T-helper 2 cell (primary cell): ENCODE measurements around the gene PDE8A.
"Not testable (repeated sequence)": the region's sequence is repeated elsewhere in the genome, so short reads cannot be mapped to it uniquely, and the experiment has no call there.

ENCODE experiments used
- DNase-seq, 5 experiments: peaks; one replicate each; pipeline versions ENCODE4 v3.0.0 to v3.0.0-alpha.2; 2012 to 2022

Gene PDE8A

DNA sequence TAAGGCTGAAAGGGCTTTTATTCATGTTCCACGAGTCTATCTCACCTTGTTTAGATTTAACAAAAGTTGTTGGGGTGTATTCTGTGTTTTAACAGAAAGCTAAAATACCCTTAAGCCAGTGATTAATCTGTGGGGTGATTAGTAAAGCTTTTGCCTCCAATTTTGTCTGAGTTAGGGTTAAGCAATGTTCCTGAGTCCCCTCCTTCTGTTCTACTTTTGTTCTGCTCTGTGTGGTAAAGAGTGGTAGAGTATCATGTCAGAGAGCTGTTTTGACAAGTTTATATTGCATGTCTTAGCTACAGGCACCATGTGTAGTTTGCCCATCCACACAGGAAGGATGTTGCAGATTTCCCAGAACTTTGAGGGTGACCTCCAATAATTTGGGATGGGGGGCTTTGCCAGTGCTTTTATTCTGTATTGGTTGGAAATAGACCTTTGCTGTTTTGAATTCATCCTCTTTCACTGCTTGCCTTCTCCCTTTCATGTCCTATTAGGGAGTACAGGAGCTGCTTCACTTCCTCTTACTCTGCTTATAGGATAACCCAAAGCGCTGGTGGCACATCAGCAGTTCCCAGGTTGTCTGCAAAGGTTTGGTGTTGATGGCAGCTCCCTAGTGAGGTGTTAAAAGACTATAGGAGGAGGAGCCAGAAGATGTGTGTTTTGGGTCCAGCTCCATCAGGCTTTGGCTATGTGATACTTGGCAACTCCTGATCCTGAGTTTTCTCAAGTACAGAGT lies 7.4 kb downstream of the PDE8A start:
- DNase-seq: no peak

- no peak for DNase-seq
Observed at GRCh38 chr15:84990507-84990906, 8.9 kb downstream of the PDE8A start.

- no peak for DNase-seq
Observed at GRCh38 chr15:84991014-84991712, 9.5 kb downstream of the PDE8A start.

GRCh38 chr15:84992157-84992944 lies 10.7 kb downstream of the PDE8A start:
- DNase-seq: peak in 2 of 5 experiments; percentile 18 to 47

DNA sequence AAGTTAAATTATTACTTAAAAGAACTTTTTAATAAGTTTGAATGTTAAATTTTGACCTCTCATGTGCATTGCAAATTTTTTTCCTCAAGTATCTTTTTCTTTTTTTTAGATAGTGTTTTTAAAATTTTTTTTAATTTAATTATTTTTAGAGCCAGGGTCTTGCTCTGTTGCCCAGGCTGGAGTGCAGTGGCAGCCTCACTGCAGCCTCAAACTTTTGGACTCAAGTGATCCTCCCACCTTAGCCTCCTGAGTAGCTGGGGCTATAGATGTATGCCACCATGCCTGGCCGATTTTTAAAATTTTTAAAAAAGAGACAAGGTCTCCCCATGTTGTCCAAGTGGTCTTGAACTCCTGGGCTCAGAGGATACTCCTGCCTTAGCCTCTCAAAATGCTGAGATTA lies 14.4 kb downstream of the PDE8A start:
- no peak for DNase-seq

DNA sequence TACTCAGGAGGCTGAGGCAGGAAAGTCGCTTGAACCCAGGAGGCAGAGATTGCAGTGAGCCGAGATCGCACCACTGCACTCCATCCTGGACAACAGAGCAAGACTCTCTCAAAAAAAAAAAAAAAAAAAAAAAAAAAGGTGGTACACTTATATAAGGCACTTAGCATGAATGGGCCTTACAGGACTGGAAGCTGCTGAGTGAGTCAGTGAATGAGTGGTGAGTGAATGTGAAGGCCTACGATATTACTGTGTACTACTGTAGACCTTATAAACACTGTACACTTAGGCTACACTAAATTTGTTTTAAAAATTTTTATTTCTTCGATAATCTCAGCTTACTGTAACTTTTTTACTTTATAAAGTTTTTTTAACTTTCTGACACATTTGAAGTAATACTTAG lies 15.1 kb downstream of the PDE8A start:
- not testable (repeated sequence) for DNase-seq

DNA sequence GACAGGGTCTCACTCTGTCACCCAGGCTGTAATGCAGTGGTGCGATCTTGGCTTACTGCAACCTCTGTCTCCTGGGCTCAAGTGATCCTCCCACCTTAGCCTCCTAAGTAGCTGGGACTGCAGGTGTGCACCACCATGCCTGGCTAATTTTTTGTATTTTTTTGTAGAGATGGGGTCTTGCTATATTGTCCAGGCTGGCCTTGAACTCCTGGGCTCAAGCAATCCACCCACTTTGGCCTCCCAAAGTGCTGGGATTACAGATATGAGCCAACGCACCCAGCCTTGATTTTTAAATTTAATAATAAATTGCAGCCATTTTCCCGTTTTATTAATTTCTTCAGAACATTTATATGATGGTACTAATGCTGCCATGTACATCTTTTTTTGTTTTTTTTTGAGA lies 15.6 kb downstream of the PDE8A start:
- not testable (repeated sequence) for DNase-seq

GRCh38 chr15:85000189-85000864 lies 18.7 kb downstream of the PDE8A start:
- no peak for DNase-seq

DNA sequence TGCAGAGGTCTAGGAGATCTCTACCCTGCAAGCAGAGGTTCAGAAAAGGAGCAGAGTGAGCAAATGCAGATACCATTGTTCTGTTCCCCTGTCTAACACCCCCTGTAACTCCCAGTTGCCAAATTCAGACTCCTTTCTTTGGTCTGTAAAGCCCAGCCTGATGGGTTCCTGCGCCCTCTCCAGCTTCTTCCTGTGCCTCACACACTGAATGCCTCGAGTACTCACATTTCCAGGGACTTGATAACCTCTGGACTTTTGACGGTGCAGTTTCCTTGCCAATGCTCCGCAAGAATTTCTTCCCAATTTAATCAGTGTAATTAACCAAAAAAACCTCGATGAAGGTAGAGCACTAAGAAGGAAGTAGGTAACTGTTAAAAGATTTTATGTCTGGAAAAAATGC lies 19.3 kb downstream of the PDE8A start:
- no peak for DNase-seq

- DNase-seq: no peak
Observed at GRCh38 chr15:85002517-85002916, 20.9 kb downstream of the PDE8A start.

- DNase-seq: no peak
Observed at GRCh38 chr15:85003593-85004312, 22.1 kb downstream of the PDE8A start.

DNA sequence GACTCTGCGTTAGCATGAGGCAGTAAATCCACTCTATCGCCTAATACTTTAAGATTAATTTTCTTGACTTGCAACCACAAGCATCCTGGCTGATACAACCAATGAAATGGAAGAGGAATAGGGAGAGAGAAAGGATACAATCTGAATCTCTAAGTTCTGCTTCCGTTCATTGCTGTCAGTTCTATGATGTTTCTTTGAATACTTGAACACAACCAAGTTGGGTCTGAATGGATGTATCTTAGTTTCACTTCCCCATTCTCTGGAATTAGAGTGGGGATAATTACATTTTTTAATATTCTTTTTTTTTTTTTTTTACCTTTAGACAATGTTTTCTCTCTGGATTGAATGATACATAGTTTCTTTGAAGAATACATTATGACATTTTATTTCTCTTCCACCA lies 22.9 kb downstream of the PDE8A start:
- DNase-seq: no peak

DNA sequence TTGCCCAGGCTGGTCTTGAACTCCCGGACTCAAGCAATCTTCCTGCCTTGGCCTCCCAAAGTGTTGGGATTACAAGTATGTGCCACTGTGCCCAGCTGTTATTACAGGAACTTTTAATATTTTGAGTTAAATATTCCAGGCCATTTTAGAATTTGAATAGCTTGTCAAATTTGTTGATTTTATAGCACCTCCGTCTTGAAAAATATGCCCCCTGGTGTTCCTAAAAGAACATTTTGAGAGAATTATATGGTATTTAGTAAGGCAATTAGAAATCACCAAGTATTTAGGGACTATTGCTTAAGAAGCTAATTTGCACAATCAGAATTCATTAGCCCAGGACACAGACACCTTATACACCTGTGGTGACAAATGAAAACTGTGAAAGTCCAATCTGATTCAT lies 23.7 kb downstream of the PDE8A start:
- no peak for DNase-seq

GRCh38 chr15:85005746-85006145 lies 24.1 kb downstream of the PDE8A start:
- no peak for DNase-seq

DNA sequence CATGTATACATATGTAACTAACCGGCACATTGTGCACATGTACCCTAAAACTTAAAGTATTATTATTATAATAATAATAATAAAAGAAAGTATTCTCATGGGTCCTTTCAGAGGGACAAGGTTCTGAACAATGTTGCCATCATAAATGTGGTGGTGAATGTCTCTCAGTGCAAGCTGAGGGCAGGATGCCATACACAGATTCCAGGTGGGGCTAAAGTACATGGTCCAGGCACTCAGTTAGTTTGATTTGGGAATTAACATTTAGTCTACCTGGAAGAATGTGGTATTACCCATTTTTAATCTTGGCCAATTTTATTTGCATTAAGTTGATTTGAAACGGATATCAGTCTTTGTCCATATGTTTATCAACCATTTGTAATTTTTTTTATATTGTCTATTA lies 24.5 kb downstream of the PDE8A start:
- no peak for DNase-seq

DNA sequence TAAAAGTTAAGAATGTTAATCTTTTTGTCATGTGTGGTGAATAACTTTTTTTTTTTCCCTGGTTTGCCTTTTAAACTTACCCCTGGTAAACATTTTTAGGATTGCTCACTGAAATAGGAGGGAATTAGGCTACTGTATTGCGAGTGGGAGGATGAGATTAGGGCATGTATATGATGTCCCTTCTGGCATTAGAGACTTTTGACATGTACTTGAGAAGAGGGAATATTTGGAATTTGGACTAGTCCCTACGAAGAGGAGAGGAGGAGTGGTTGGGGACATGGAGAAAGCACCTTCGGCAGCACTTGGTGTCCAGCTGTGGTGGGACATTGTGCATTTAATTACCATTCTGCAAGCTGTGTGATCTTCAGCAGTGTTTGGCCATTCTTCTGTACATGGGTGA lies 25.0 kb downstream of the PDE8A start:
- no peak for DNase-seq

GRCh38 chr15:85007137-85007536 lies 25.5 kb downstream of the PDE8A start:
- no peak for DNase-seq

- DNase-seq: no peak
Observed at GRCh38 chr15:85007741-85008397, 26.2 kb downstream of the PDE8A start.

- DNase-seq: no peak
Observed at GRCh38 chr15:85008474-85009260, 27.0 kb downstream of the PDE8A start.

DNA sequence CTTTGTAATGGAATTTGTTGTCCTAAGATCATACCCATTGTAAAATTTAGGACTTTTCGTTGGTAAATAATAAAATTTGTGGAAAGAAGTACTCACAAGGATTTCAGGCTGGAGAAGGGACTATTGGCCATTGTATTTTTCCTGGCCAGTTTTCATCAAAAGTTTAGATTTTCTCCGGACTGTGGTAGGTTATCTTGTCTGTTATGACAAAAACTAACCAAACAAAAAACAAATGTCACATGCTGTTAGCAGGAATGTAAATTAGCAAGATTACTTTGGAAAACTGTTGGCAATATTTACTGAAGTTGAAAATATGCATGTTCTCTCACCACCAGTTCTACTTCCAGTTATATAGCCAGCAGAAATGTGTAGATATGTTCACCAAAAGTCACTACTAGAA lies 27.8 kb downstream of the PDE8A start:
- DNase-seq: no peak

DNA sequence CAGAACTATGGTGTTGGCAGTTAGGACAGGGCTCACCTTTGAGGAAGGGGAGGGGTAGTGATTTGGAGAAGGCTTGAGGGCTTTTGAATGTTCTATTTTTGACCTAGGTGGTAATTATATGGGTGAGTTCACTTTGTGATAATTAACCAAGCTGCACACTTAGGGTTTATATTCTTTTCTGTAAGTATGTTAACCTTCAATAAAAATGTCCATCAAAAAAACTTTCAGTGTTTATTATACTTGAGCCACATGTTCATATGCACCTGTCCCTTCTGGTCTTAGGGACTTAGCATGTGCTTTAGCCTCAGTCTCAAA lies 28.4 kb downstream of the PDE8A start:
- no peak for DNase-seq
